ENCODE data around the gene KAT7.

The KAT7 gene

DNA sequence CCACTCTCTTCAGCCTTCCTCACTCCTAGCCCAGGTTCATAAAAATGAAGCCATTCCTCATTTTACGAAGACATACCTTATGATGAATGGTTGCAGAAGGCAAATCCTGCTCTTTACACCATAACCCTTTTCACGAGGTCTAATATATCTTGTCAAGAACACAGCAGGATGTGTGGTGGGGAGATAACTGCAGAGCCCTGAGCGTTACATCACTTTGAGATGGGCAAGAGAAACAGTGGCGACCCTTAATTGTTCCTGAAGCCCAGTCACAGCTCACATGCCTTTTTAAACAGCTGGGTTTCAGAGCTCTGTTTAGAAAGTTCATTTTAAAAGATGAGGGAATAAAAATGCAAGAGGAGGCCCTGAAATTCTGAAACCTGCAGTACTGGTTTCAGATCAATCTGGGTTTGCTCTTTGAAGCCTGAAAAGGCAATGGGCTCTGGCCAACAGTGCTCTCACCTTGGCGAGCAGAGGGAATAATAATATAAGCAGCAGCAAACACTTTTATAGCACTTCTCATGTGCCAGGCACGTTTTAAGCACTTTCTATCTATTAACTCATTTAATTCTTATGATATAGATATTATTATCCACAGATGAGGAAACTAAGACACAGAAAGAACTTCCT, 27.4 kb upstream of the KAT7 start:
- no peak for DNase-seq (ENCODE audit: low read depth)

GRCh38 chr17:49762151-49762941, 26.1 kb upstream of the KAT7 start:
- no peak for DNase-seq (ENCODE audit: low read depth)

- peak; percentile 92 for DNase-seq (ENCODE audit: low read depth)
Observed at GRCh38 chr17:49763735-49764558, 24.5 kb upstream of the KAT7 start, which contains the start of gene FAM117A. TSS of gene FAM117A (minus strand) at chr17:49764131. CDS start at chr17:49764087, 44 bp downstream.

- DNase-seq (ENCODE audit: low read depth) = no peak
Observed at GRCh38 chr17:49764559-49765180, 23.8 kb upstream of the KAT7 start.

- no peak for DNase-seq (ENCODE audit: low read depth)
Observed at GRCh38 chr17:49766918-49767530, 21.5 kb upstream of the KAT7 start.

GRCh38 chr17:49775546-49776260, 12.8 kb upstream of the KAT7 start:
- no peak for DNase-seq (ENCODE audit: low read depth)

DNA sequence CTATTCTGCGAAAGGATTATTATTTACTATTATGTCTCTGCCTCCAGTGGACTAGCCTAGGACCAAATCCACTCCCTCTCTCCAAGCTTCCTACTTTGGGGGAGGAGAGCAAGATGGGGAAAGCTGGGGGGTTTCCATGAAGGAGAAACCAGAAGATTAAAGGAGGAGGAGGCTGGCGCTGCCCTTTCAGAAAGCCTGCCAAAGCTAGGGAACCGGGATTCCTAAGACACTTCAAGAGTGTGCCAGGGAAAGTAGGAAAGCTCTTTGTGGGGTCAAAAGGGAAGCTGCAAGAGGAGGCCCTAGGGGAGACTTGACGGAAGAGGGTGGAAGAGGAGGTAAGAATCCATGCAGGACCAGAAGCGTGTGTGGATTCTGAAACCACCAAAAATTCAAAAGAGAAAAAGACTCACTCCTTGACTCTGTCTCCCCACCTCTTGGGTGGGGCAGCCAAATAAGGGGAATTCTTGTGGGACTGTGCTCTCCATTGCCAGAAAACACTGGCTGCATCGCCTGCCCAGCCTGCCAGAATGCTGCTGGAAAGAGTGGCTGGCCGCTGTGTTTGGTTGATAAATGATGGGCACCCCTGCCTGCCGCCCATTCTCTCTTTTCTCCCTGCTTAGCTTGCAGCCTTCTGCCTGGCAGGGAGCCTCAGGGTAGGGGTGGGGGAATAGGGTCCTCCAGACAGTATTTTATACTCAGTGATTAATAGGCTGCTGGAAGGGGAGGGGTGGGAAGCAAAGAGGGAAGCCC, 11.8 kb upstream of the KAT7 start:
- DNase-seq (ENCODE audit: low read depth) = no peak

- DNase-seq (ENCODE audit: low read depth) = no peak
Observed at GRCh38 chr17:49777563-49777962, 10.9 kb upstream of the KAT7 start.

DNA sequence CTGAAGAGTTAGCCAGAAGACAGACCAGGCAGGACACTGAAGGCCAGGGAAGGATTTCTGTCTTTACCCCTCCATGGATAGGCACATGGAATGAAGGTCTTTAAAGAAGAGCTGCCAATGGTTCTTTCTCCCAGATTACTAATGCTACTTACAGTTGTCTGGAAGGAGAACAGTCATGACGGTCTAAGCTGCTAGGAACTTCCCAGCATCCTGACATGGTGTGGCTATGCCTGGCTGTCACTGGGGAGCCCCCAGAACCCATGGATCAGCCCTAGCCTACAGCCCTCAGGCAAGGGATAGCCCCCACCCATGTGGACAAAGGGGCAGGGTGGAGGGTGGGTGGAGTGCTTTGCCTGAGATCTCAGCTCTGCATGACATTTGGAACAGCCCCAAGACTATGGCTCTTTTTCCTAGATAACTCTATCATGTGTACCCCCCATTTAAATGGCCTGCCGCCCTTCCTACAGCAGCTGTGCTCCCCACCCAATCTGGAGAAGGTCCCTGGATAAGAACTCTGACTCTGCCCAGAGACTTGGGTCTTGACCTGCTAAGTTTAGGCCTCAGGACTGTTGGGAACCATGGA, 9.2 kb upstream of the KAT7 start:
- DNase-seq (ENCODE audit: low read depth) = no peak

GRCh38 chr17:49779739-49780231, 8.7 kb upstream of the KAT7 start:
- DNase-seq (ENCODE audit: low read depth) = no peak

GRCh38 chr17:49783071-49783715, 5.3 kb upstream of the KAT7 start:
- no peak for DNase-seq (ENCODE audit: low read depth)

DNA sequence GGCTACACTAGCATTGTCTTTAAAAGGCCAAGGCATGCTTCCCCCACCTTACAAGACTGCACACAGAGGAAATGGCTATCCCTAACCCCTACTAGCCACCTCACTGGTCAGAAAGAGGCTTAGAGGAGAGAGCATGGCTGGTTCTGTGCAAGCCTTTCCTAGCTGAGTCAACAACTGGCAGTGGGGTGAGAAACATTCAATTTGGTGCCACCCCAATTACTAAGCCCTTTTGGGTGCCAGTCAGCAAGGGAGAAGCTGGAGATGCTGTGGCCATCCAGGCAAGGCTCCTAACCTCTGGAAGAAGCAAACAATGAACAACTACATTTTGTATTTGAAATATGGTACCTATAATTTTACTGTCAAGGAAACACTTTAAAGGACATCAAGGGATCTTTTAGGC, 4.7 kb upstream of the KAT7 start:
- DNase-seq (ENCODE audit: low read depth) = no peak

- no peak for DNase-seq (ENCODE audit: low read depth)
Observed at GRCh38 chr17:49784636-49785035, 3.8 kb upstream of the KAT7 start.

- no peak for DNase-seq (ENCODE audit: low read depth)
Observed at GRCh38 chr17:49787884-49788477, 500 bp upstream of the KAT7 start.

GRCh38 chr17:49789243-49789578, 730 bp downstream of the KAT7 start:
- no peak for DNase-seq (ENCODE audit: low read depth)

GRCh38 chr17:49793309-49793708, 4.8 kb downstream of the KAT7 start:
- no peak for DNase-seq (ENCODE audit: low read depth)

DNA sequence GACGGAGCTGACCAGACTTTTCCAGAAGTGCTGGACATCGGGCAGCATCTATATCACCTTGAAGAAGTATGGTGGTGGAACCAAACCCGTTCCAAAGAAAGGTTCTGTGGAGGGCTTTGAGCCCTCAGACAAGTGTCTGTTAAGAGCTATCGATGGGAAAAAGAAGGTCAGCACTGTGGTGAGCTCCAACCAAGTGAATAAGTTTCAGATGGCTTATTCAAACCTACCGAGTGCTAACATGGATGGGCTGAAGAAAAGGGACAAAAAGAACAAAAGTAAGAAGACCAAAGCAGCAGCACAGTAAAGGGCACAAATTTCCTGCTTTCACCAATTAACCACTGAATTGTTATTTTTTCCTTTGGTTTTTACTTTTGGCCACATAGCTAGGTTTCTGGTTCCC, 6.9 kb downstream of the KAT7 start:
- no peak for DNase-seq (ENCODE audit: low read depth)

GRCh38 chr17:49798182-49798581, 9.7 kb downstream of the KAT7 start:
- no peak for DNase-seq (ENCODE audit: low read depth)

DNA sequence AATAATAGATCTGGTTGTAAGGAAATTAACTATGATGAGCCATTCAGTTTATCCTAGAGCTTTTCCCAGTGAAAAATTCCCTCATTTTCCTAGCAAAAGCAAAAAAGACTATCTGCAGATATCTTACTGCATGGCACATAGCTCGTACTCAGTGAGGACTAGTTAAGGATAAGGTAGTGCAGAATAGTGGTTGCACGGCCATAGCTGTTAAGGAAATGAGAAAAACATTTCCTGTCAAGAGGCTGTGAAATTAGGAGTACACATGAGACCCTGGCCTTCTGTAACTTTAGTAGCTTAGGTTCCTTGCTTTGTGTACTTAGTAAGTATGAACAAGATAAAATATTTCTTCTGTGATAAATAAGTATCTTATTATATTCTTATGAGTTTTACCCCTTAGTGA, 10.3 kb downstream of the KAT7 start:
- DNase-seq (ENCODE audit: low read depth) = no peak
